Astrocyte (in vitro differentiated cells and primary cell): ENCODE data around the gene LAMB4. TPM values are rescaled to one million over a fixed set of nuclear protein-coding genes. Genes with fewer than 3 reads are reported as not detected.
A peak's percentile ranks its signal among the peaks of the same experiment; 100 is the strongest.

Experiments
- DNase-seq: peaks from one replicate; pipeline ENCODE4 v3.0.0-alpha.2; 2010; ENCODE audit warnings: low read depth
- FAIRE-seq: peaks from 2 replicates; lab custom pipeline; 2011; peaks lifted over from hg19 to GRCh38; lab: Jason Lieb, UNC
- H2AFZ ChIP-seq: 2 replicates; pipeline ENCODE4 v1.6.0; 2012; ENCODE audit warnings: low read depth, low read length, inconsistent platforms
- H3K27ac ChIP-seq: 2 replicates; pipeline ENCODE4 v1.5.1; 2011; ENCODE audit warnings: low read depth, low read length, inconsistent platforms
- H3K27me3 ChIP-seq: 2 replicates; pipeline ENCODE4 v1.6.0; 2011; ENCODE audit warnings: low read length, inconsistent platforms; ENCODE audit not compliant: insufficient read depth
- H3K36me3 ChIP-seq: 2 replicates; pipeline ENCODE4 v1.5.1; 2011; ENCODE audit warnings: low read length, inconsistent platforms; ENCODE audit not compliant: insufficient read depth
- H3K4me1 ChIP-seq: 2 replicates; pipeline ENCODE4 v1.5.1; 2011; ENCODE audit warnings: low read length, inconsistent platforms; ENCODE audit not compliant: insufficient read depth
- H3K4me2 ChIP-seq: 2 replicates; pipeline ENCODE4 v1.6.0; 2012; ENCODE audit warnings: low read length, inconsistent platforms
- H3K4me3 ChIP-seq: 2 replicates; pipeline ENCODE4 v1.5.1; 2011; ENCODE audit warnings: low read depth, mild to moderate bottlenecking, low read length, inconsistent platforms; ENCODE audit not compliant: insufficient read depth
- H3K79me2 ChIP-seq: 2 replicates; pipeline ENCODE4 v1.6.0; 2012; ENCODE audit warnings: mild to moderate bottlenecking, low read length, inconsistent platforms; ENCODE audit not compliant: insufficient read depth
- H3K9ac ChIP-seq: 2 replicates; pipeline ENCODE4 v1.6.0; 2012; ENCODE audit warnings: mild to moderate bottlenecking, low read length, inconsistent platforms
- H3K9me3 ChIP-seq: 2 replicates; pipeline ENCODE4 v1.5.1; 2012; ENCODE audit warnings: low read depth, mild to moderate bottlenecking, low read length, inconsistent platforms; ENCODE audit not compliant: insufficient read depth
- H4K20me1 ChIP-seq: 2 replicates; pipeline ENCODE4 v1.6.0; 2012; ENCODE audit warnings: low read length, inconsistent platforms; ENCODE audit not compliant: insufficient read depth
- H3K27ac Mint-ChIP-seq: one replicate; pipeline ENCODE4 v1.8.0; 2021; ENCODE audit warnings: mild to moderate bottlenecking, mixed read lengths; ENCODE audit not compliant: unreplicated experiment
- H3K27me3 Mint-ChIP-seq: one replicate; pipeline ENCODE4 v1.8.0; 2021; ENCODE audit warnings: low read depth, mixed read lengths; ENCODE audit not compliant: unreplicated experiment
- H3K36me3 Mint-ChIP-seq: one replicate; pipeline ENCODE4 v1.8.0; 2021; ENCODE audit warnings: low read depth, mixed read lengths; ENCODE audit not compliant: unreplicated experiment
- H3K4me1 Mint-ChIP-seq: one replicate; pipeline ENCODE4 v1.8.0; 2021; ENCODE audit warnings: low read depth, mixed read lengths; ENCODE audit not compliant: unreplicated experiment
- H3K4me3 Mint-ChIP-seq: one replicate; pipeline ENCODE4 v1.8.0; 2021; ENCODE audit warnings: mild to moderate bottlenecking, moderate library complexity, mixed read lengths; ENCODE audit not compliant: unreplicated experiment
- H3K9me3 Mint-ChIP-seq: one replicate; pipeline ENCODE4 v1.8.0; 2021; ENCODE audit warnings: mild to moderate bottlenecking, mixed read lengths; ENCODE audit not compliant: unreplicated experiment
- EZH2 ChIP-seq: IDR thresholded peaks from 2 replicates; pipeline ENCODE4 v1.6.1; 2012; ENCODE audit warnings: mild to moderate bottlenecking, low read length, inconsistent platforms; ENCODE audit not compliant: insufficient read depth
- total RNA-seq: library from RNA; stranded (reverse); gene quantifications from 2 replicates; pipeline ENCODE4 v1.2.1, GENCODE V29; 2021
- TF ChIP-seq, protein P1 (sequence below): IDR thresholded peaks from 2 replicates; pipeline ENCODE4 v1.5.1; 2011; ENCODE audit warnings: low read depth, mild to moderate bottlenecking, inconsistent platforms, low read length, moderate library complexity; ENCODE audit not compliant: insufficient read depth

Gene LAMB4
- total RNA-seq, 1 donor from 2014 or later = 0.16 TPM

DNA sequence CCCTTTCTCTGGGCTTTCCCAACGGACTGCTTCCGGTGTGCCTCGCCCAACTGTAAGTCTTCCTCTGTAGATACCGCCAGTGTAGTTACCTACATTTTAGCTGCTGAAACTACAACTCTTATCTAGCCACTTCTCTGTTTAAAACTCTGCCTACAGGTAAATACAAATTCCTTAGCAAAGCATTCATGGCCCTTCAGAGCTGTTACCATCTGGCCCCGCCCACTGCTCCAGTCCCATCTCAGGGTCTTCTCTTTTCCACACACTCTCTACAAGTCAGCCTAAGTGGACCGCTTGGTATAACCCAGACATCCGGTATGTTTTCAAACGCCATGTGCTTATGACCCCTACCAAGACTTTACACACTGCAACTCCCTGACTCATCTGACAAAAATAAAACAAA lies 41.0 kb upstream of the LAMB4 start:
- Mint-ChIP-seq H3K4me1 (no peaks in the 10 kb centered on the region), H3K4me3 (no peak overlapping the region), H3K27me3 (no peaks in the 10 kb centered on the region), H3K27ac (no peak overlapping the region), H3K36me3 (no peaks in the 10 kb centered on the region), H3K9me3 (no peaks in the 10 kb centered on the region)
- Histone ChIP-seq H3K9me3 (no peaks in the 10 kb centered on the region), H4K20me1 (no peaks in the 10 kb centered on the region), H3K36me3 (no peaks in the 10 kb centered on the region), H3K9ac (no peak overlapping the region), H3K27me3 (no peaks in the 10 kb centered on the region), H3K4me3 (no peak overlapping the region), H3K4me1 (peaks cover 2% of the 10 kb centered on the region), H3K27ac (no peak overlapping the region), H2AFZ (no peak overlapping the region), H3K79me2 (no peaks in the 10 kb centered on the region), H3K4me2 (no peak overlapping the region)
- DNase-seq (no peak), FAIRE-seq (no peak)
- no peak for TF ChIP-seq EZH2
- TF ChIP-seq, protein P1, sequence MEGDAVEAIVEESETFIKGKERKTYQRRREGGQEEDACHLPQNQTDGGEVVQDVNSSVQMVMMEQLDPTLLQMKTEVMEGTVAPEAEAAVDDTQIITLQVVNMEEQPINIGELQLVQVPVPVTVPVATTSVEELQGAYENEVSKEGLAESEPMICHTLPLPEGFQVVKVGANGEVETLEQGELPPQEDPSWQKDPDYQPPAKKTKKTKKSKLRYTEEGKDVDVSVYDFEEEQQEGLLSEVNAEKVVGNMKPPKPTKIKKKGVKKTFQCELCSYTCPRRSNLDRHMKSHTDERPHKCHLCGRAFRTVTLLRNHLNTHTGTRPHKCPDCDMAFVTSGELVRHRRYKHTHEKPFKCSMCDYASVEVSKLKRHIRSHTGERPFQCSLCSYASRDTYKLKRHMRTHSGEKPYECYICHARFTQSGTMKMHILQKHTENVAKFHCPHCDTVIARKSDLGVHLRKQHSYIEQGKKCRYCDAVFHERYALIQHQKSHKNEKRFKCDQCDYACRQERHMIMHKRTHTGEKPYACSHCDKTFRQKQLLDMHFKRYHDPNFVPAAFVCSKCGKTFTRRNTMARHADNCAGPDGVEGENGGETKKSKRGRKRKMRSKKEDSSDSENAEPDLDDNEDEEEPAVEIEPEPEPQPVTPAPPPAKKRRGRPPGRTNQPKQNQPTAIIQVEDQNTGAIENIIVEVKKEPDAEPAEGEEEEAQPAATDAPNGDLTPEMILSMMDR = no peak

DNA sequence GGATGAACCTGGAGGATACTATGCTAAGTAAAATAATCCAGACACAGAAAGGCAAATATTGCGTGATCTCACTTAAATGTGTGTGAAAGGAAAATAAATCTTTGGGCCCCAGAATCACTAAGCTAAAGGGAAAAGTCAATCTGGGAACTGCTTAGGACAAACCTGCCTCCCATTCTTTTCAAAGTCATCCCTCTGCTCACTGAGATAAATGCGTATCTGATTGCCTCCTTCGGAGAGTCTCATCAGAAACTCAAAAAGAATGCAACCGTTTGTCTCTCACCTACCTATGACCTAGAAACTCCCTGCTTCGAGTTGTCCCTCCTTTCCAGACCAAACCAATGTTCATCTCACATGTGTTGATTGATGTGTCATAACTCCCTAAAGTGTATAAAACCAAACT lies 40.1 kb upstream of the LAMB4 start:
- Histone ChIP-seq H3K4me2 (no peak overlapping the region), H3K4me3 (no peak overlapping the region)
- FAIRE-seq = no peak

DNA sequence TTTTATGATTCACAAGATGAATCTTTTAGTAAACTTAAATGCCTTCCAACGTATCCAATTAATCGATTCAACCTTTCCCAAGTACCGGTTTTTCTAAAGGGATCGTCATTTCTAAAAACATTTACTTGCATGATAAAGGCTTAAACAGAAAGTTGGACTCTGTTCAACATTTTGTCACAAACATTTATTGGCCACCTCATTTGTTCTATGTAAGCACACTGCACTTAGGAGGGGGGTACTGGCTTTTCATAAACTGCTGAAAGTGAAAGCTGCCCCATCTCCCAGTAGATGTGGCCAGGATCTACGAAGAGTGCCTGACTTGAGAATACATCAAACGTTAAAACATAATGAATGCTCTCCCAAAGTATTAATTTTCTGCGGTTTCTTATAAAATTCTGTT lies 37.3 kb upstream of the LAMB4 start:
- Mint-ChIP-seq H3K4me3 (no peak overlapping the region), H3K27ac (no peak overlapping the region), H3K36me3 (no peaks in the 10 kb centered on the region), H3K4me1 (no peaks in the 10 kb centered on the region), H3K9me3 (no peaks in the 10 kb centered on the region), H3K27me3 (no peaks in the 10 kb centered on the region)
- Histone ChIP-seq H3K4me1 (peaks cover 2% of the 10 kb centered on the region), H3K9me3 (no peaks in the 10 kb centered on the region), H3K9ac (peak overlapping the region; percentile 12), H2AFZ (no peak overlapping the region), H3K79me2 (no peaks in the 10 kb centered on the region), H3K27me3 (no peaks in the 10 kb centered on the region), H3K4me3 (no peak overlapping the region), H4K20me1 (no peaks in the 10 kb centered on the region), H3K4me2 (peak overlapping the region; percentile 73), H3K36me3 (no peaks in the 10 kb centered on the region), H3K27ac (no peak overlapping the region)
- no peak for TF ChIP-seq EZH2
- TF ChIP-seq, protein P1 = no peak
- DNase-seq (peak; percentile 28), FAIRE-seq (no peak)

More for the DNA sequence above, 40.1 kb upstream of the LAMB4 start:
- Mint-ChIP-seq H3K4me3 (no peak overlapping the region), H3K27ac (no peak overlapping the region), H3K4me1 (no peaks in the 10 kb centered on the region), H3K36me3 (no peaks in the 10 kb centered on the region), H3K27me3 (no peaks in the 10 kb centered on the region), H3K9me3 (no peaks in the 10 kb centered on the region)
- H4K20me1 ChIP-seq = no peaks in the 10 kb centered on the region
- no peaks in the 10 kb centered on the region for H3K9me3 ChIP-seq
- no peaks in the 10 kb centered on the region for H3K36me3 ChIP-seq
- TF ChIP-seq, protein P1 = no peak
- no peak for TF ChIP-seq EZH2
- no peak for DNase-seq
- no peak overlapping the region for H2AFZ ChIP-seq
- no peaks in the 10 kb centered on the region for H3K79me2 ChIP-seq
- H3K4me1 ChIP-seq = peaks cover 2% of the 10 kb centered on the region
- no peaks in the 10 kb centered on the region for H3K27me3 ChIP-seq
- no peak overlapping the region for H3K27ac ChIP-seq
- no peak overlapping the region for H3K9ac ChIP-seq
